HG03135 (cell line): Measurements from ENCODE around the gene CDK9.

ENCODE experiments used
- ATAC-seq: cut with Tn5 transposase; IDR thresholded peaks from one replicate; pipeline ENCODE4 v1.9.1; 2021; ENCODE audit warnings: mild to moderate bottlenecking, moderate library complexity; ENCODE audit not compliant: unreplicated experiment

The CDK9 gene

GRCh38 chr9:127761061-127761460, 24.8 kb upstream of the CDK9 start:
- ATAC-seq, result no peak

GRCh38 chr9:127761491-127761956, 24.3 kb upstream of the CDK9 start:
- ATAC-seq, result no peak

DNA sequence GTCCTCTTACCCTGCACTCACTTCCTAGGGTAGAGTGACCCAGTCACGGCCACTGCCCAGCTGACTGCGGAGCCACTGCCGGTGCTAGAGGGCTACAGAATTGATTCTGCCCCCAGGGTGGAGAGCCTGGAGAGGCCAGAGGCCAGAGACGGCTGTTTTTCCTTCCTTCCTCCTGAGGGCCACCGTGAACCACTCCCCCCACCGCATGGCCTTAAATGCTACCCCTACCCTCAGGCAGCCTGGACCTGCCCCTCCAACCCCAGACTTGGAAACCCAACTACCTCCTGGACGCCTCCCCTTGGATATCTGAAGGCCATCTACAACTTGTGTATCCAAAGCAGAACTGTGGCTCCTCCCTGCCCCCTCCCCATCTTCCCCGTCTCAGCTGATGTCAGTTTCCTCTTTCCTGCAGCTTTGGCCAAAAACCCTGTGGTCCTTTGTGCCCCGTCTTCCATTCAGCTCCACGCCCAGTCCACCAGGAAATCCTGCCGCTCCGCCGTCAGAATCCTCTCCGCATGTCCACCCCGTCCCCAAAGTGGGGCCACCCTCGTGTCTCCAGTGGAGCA, 23.6 kb upstream of the CDK9 start:
- ATAC-seq, result no peak

DNA sequence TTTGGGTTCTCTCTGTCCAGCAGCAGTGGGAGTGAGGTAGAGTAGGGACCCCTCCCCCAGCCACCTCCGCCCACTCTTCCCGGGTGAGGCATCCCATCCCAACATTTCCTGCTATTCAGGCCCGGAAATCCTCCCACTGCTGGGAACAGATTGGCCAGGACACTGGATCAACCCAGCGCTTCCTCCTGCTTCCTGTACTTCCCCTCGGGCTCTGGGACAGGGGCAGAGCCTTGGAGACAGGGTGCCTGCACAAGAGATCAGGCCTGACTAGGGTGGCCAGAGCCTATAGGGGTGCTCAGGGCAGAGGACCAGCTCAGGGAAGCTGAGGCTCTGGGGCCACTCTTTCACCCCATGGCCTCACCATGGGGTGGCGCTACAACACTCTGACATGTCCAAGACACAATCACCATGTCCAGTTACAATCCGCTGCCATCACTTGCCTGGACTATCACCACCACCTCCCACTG, 21.9 kb upstream of the CDK9 start:
- ATAC-seq, result no peak

- ATAC-seq, result no peak
Measured at GRCh38 chr9:127765418-127765817, 20.4 kb upstream of the CDK9 start.

DNA sequence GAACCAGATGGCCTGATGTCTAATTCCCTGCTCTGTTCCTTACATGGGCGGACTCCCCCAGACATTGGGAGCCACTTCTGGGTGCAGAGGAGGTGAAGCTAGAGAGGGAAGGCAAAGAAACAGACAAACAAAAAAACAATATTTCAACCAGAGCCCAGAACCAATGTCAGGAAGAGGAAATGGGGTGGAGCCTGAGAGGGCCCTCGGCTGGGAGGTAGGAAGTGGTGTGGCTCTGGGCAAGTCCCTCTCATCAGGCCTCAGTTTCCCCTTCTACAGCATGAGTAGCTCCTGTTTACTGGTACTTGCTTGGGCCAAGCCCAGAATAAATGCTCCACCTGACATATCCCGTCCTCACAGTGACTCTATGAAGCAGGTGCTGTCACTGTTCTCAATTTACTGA, 18.4 kb upstream of the CDK9 start:
- no peak for ATAC-seq

DNA sequence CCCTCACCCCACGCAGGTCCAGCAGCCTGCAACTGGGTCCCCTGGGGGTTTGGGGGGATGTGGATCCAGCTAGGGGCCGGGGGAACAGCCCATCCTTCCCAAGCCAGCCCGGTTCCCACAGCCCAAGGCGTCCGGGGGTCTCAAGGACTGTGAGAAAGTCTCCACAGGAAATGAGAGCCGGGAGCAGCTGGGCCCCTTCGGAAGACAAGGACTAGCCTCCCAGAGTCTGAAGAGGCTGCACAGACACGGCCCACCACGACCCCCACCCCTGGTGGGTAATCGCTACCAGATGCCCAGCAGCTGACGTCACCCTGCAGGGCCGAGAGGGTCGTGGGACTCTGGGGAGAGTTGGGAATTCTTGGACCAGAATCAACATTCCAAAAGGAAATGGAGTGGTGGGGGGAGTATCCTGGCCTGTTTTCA, 17.9 kb upstream of the CDK9 start:
- ATAC-seq, result no peak

DNA sequence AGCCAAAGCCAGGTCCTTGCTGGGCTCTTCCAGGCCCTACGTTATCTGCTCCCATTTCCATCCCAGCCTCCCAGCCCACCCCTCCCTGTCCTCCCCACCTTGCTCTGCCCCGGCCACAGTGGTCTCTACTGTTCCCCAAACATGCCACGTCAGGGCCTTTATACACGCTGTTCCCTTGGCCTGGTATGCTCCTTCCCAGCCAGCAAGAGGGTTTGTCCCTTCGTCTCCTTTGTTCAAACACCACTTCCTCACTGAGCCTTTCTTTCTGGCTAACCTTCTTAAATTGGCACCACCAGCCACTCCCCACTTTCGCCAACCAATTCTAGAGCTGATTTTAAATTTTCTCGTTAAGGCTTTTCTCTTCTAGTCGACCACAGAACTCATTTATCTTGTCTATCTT, 17.1 kb upstream of the CDK9 start:
- ATAC-seq, result no peak

DNA sequence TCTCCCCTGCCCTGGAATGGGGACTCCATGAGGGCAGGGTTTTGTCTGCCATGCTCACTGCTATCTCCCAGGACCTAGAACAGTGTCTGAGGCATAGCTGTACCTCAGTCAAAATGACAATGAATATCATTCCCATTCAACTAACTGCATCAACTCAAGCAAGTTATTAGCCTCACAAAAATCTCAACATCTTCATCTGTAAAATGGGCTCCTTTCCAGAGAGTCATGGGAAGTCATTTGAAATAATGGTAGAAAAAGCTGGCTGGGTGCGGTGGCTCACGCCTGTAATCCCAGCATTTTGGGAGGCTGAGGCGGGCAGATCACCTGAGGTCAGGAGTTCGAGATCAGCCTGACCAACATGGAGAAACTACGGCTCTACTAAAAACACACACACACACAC, 16.7 kb upstream of the CDK9 start:
- ATAC-seq, result no peak

- no peak for ATAC-seq
Measured at GRCh38 chr9:127769929-127770582, 15.8 kb upstream of the CDK9 start.

- ATAC-seq, result no peak
Measured at GRCh38 chr9:127770583-127770904, 15.3 kb upstream of the CDK9 start.

GRCh38 chr9:127770905-127771569, 14.8 kb upstream of the CDK9 start:
- ATAC-seq, result peak; percentile 81

GRCh38 chr9:127771570-127772189, 14.2 kb upstream of the CDK9 start:
- ATAC-seq, result no peak

DNA sequence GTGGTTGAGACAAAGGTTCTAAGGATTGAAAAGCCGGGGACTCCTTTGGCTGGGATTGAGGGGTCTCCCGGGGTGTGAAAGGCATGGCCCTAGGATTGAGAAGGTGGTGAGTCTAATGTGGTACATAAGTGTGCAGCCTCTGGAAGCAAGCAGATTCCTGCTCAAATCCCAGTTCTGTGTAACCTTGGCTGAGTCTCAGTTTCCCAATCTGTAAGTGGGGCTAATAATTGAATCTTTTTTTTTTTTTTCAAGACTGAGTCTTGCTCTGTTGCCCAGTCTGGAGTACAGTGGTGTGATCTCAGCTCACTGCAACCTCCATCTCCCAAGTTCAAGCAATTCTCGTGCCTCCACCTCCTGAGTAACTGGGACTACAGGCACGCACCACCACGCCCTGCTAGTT, 13.2 kb upstream of the CDK9 start:
- ATAC-seq, result no peak

- no peak for ATAC-seq
Measured at GRCh38 chr9:127773272-127773671, 12.6 kb upstream of the CDK9 start.

GRCh38 chr9:127773981-127774380, 11.9 kb upstream of the CDK9 start:
- no peak for ATAC-seq

DNA sequence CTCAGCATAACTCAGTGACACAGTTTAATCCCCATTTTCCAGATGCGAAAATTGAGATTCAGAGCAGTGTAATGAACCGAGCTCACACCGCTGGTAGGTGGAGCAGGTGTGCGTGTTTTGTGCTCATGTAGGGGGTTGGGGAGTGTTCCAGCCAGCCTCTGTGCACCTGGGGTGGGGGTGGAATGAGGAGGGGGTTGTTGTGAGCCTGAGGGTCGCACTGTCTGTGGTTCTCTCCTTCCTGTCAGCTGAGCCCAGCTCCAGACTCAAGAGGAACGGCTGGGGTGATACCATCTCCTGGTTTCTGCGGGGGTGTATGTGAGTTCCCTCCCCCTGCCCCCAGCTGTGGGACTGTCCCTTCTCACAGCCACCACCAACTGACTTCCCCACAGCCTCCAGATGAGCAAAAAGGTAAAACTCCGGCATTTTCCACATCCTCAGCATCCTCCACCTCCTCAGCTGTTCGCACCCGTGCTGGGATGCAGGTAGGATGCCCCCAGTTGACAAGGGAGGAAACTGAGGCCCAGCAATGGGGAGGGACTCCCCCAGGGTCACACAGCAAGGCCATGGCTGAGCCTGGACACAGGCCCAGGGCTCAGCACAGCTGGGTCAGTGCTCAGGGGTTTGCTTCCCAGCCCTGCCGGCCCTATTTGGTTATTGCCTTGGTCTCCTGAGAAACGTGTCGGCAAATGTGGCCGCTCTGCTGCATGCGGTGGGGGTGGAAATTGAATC, 9.5 kb upstream of the CDK9 start:
- ATAC-seq, result no peak

DNA sequence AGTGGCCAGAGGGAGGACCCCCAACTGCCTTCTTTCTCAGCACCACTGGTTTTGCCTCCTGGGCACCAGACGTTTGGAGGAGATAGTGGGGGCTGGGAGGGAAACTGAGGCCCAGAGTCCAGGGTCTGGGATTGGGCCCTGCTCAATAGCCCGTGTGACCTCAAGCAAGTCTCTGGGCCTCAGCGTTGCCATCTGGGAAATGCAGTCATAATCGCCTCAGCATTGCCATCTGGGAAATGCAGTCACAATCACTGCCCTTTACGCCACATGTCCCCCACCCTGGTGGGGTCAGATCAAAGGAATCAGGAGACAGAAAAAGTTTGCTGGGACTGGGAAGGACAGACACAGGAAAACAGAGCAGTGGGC, 8.9 kb upstream of the CDK9 start:
- no peak for ATAC-seq

GRCh38 chr9:127777368-127777980, 8.4 kb upstream of the CDK9 start:
- ATAC-seq, result no peak

DNA sequence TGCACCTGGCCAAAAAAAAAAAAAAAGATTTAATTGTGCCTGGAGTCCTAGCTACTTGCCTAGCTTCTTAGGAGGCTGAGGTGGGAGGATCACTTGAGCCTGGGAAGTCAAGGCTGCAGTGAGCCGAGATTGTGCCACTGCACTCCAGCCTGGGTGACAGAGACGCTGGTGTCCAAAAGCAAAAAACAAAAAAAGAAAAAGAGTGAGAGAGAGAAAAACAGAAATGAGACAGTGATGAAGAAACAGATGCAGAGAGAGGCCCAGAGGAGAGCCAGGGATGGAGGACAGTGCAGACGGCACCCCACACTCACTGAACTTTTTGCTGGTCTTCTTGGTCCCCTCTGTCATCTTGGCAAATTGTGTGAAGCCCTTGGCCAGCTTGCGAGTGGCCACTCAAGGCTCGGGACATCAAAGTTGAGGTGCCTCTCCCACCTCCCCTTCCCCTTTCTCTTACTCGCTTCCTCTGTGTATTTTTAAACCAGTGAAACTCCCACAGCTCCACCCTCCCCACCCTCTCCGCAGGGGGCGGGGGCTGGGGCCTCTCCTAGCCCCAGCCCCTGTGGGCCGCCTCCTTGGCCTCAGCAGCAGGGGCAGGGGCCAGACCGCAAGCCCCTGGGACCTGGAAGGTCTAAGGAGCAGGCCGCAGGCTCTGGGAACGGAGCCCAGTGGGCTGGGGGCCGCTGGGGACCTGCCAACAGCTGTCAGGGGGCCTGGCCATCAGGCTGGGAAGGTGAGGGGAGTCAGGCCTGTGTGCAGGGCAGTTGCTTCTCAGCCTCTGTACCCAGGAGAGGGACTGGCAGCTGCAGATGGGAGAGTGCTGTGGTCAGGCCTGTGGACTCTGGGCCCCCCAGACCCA, 7.3 kb upstream of the CDK9 start, which contains the start of gene SH2D3C:
Gene SH2D3C (minus strand): TSS at position 387 of the 856 bp plus-strand sequence. CDS start 39 bp downstream, at position 348.
- no peak for ATAC-seq
